ENCODE measurements around the gene EWSR1.

DNA sequence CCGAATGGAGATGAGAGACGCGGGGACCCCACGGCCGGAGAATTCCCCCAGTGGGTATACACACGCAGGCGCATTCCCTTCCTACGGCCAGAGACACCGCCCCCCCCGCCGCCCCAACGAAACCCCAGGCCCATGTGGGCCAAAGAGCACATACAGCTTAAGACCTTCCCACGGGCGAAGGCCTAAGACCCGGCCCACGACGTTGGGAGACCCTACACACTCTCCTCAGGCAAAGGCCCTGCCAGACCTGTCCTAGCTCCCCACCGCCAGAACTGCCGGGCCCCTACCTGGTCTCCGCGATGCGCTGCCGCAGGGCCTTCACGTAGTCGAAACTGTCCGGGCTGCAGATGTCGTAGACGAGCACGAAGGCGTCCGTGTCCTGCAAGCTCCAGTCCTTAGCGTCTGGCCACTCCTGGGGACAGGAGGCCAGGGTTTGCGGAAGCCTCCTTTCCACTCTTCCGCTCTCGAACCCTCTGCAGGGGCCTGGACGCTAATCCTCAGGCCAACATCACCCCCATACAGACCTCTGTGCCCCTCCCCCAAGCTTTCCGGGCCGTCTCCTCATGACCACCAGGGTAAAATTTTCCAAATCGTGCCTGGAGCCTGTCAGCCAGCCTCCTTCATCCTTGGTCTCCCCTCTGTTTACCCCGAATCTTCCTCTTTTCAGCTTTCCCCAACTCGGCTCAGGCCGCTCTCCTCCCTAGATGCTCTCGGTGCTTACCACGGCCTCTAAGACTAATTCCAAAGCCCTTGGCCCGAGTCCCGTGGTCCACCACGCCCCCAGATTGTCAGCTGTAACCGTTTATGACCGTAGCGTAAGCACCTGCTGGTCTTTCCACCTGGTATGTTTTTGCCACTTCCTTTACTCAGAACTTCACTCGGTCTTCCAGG is 45.8 kb downstream of the EWSR1 start:
- TF ChIP-seq, protein P1, sequence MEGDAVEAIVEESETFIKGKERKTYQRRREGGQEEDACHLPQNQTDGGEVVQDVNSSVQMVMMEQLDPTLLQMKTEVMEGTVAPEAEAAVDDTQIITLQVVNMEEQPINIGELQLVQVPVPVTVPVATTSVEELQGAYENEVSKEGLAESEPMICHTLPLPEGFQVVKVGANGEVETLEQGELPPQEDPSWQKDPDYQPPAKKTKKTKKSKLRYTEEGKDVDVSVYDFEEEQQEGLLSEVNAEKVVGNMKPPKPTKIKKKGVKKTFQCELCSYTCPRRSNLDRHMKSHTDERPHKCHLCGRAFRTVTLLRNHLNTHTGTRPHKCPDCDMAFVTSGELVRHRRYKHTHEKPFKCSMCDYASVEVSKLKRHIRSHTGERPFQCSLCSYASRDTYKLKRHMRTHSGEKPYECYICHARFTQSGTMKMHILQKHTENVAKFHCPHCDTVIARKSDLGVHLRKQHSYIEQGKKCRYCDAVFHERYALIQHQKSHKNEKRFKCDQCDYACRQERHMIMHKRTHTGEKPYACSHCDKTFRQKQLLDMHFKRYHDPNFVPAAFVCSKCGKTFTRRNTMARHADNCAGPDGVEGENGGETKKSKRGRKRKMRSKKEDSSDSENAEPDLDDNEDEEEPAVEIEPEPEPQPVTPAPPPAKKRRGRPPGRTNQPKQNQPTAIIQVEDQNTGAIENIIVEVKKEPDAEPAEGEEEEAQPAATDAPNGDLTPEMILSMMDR (IDR thresholded peaks at IDR 0.05): no peak
- no peak for TF ChIP-seq ZFX (IDR thresholded peaks at IDR 0.05; ENCODE audit: borderline replicate concordance)
